T-helper 1 cell (primary cell): ENCODE data around the gene PUS3.

Source experiments
- DNase-seq, 5 donors: peaks; one replicate each; pipeline ENCODE4 v3.0.0-alpha.2; 2012 to 2020

Gene PUS3

GRCh38 chr11:125941619-125942611, 38.9 kb upstream of the PUS3 start:
- DNase-seq, result peak in 3 of 5 donors; percentile 12 to 34 (median 23)

- no peak for DNase-seq
Measured at GRCh38 chr11:125941267-125941618, 38.2 kb upstream of the PUS3 start.

GRCh38 chr11:125940145-125940544, 37.1 kb upstream of the PUS3 start:
- no peak for DNase-seq

GRCh38 chr11:125939081-125939521, 36.1 kb upstream of the PUS3 start:
- no peak for DNase-seq

- peak in 1 of 5 donors; percentile 12 for DNase-seq
Measured at GRCh38 chr11:125938418-125938817, 35.4 kb upstream of the PUS3 start.

DNA sequence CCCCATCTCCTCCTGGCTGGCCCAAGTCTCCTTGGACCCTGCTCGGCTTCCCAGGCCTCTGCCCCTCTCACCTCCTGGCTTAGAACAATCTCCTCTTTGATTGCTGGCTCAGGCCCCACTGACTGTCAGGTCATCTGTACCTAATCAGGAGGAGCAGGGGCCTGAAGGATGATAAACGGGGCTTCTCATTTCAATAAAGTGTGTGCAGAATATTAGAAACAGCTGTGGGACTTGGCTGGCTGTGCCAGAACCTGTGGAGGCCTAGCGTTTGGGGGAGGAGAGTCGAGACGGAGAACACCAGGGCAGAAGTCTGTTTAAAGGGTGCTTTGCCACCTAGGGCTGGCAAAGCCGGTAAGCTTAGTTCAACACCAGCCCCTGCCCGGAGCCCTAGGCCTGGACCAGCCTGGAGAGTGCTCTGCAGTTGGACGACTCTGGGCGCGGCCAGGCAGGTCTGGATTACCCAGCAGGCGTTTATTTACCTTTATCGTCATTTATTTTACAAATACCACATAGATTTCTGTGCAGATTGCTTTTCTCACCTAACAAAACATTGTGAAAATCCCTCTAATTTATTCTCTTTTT, 32.7 kb upstream of the PUS3 start:
- DNase-seq, result no peak

DNA sequence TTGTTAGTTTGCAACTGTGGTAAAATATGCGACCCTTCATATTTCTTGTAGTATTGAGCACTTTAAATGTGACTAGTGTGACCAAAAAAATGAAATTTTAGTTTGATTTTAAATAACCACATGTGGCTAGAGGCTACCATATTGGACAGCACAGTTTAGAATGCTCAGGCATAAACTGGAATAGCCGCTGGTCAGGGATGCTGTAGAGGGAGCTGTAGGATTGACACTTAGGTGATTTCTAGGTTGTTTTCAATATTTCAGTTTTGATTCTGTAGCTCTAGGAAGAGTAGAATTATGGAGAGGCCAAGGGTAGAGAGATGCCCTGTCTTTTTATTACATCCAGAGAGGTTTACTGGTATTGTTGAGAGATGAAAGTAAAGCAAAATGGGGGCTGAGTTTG, 32.0 kb upstream of the PUS3 start:
- no peak for DNase-seq

GRCh38 chr11:125934473-125934872, 31.5 kb upstream of the PUS3 start:
- no peak for DNase-seq

- DNase-seq, result no peak
Measured at GRCh38 chr11:125933030-125933813, 30.2 kb upstream of the PUS3 start.

DNA sequence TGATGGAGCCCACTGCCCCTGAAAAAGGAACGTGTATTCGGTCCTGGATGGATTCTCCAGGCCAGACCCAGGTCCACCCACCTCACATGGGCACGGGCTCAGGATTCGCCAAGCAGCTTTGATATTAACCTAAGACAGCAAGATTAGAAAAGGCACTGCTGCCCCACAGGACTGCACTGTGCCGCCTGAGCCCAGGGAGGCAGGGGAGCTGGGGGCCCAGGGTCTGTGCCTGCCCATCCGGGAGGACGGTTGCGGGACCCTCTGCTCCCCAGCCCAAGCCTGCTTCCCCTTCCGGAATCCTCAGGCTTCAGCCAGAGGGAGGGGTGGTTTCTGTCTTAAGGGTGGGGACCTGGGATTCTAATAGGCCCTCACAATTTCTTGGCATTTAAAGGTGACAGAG, 29.3 kb upstream of the PUS3 start:
- no peak for DNase-seq

DNA sequence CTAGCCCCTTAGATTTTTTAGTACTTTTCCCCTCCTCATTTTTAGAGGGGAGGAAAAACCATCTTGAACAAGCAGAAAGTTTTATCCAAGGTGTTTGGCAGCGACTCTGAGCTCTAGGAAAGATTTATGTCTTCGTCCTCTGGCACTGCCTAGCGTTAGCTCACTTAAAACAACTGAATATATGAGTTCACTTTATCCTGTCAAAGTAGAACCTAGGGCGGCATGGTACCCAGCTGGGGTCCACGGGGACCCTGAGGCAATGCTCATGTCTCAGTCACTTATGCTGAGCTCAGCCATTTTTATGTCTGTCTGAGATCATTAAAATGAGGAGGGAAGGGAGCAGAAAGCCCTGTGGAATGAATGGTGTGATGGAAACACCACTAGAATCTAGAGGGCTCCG, 28.7 kb upstream of the PUS3 start:
- DNase-seq, result no peak

GRCh38 chr11:125931116-125931515, 28.1 kb upstream of the PUS3 start:
- no peak for DNase-seq

DNA sequence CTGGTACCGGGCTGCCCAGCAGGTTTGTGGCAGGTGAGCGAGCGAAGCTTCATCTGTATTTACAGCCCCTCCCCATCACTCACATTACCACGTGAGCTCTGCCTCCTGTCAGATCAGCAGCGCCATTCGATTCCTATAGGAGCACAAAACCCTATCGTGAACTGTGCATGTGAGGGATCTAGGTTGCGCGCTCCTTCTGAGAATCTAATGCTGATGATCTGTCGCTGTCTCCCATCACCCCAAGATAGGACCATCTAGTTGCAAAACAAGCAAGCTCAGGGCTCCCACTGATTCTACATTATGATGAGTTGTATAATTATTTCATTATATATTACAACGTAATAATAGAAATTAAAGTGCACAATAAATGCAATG, 27.1 kb upstream of the PUS3 start:
- DNase-seq, result no peak

DNA sequence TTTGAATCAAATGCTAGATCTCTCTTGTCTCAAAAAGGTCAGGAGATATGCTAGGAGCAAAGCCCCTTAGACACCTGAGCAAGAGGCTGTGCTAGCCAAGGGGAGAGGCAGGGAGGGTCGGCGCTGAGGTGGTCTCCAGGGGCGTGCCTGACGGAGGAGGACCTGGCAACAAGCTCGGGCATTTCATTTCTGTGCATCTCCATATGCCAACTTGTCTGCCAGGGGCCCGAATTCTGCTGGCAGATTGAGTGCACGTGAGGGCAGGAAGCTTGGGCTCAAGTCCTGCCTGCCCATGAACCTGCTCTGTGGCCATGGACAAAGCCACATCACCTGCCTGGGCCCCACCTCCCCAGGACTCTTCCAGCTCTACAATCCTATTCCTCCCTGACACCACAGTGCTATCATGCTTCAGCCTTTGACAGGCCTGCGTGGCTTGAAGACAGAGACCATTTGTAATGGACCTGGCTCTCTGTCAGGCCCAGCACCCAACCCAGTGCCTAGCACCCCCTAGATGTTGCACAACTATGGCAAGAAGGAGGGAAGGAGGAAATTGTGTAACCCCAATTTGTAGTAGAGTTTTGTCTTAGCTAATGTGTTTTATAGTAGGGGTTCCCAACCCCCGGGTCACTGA, 26.6 kb upstream of the PUS3 start:
- no peak for DNase-seq

DNA sequence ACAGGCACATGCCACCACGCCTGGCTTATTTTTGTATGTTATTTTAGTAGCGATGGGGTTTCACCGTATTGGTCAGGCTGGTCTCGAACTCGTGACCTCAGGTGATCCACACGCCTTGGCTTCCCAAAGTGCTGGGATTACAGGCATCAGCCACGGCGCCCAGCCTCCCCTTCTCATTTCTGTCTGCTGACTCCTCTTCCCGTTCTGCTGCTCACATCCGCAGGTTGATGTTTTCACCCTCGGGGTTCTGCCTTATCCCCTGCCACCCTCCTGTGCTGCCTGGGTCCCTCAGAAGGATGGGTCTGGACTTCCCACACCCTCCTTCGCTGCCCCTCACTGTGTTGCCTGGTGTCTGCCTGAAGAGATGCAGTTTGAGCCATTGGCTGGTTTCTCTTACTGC, 23.7 kb upstream of the PUS3 start:
- DNase-seq, result no peak

DNA sequence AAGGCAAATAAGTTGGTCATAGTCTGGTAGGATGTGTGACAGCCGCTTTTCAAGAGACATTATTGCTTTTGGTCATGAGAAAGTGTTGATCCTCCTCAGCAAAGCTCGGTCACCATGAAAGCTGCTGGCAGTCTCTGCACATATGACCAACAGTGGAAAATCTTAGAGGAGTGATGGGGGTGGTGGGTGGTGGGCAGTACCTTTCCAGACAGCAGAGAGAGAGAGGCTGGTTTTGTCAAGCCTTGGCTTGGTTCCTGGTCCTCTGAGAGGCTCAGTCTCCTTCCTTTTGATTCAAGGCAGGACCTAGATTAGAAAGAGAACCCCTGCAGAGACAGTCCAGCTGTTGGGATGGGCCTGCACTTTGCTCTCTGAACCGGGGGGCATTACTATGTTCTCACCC, 22.8 kb upstream of the PUS3 start:
- no peak for DNase-seq

DNA sequence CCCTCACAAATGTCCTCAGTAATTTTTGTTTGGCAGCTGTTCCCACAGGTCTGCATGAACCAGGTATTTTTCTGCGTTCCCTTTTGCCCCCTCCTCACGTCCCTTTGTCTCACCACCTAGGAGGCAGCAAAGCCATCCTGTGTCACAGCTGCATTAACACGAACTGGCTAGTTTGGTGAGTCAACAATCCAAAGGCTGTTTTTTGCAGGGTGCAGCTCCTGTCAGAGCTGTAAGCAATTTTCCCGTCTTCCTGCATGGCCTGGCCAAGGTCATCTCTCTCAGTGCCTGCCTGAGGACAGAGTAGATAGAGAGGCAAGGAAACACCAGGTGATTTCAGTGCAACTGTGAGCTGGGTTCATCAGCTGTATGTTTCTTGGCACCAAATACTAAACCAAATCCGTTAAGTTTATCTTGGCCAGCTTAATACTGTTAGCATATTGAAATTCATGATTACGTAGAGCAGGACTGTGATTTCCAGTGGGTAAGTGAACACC, 22.3 kb upstream of the PUS3 start:
- no peak for DNase-seq

- DNase-seq, result no peak
Measured at GRCh38 chr11:125924384-125925007, 21.5 kb upstream of the PUS3 start.

- no peak for DNase-seq
Measured at GRCh38 chr11:125923633-125924032, 20.6 kb upstream of the PUS3 start.

- peak in 3 of 5 donors; percentile 17 to 58 (median 40) for DNase-seq
Measured at GRCh38 chr11:125923012-125923579, 20.1 kb upstream of the PUS3 start.

DNA sequence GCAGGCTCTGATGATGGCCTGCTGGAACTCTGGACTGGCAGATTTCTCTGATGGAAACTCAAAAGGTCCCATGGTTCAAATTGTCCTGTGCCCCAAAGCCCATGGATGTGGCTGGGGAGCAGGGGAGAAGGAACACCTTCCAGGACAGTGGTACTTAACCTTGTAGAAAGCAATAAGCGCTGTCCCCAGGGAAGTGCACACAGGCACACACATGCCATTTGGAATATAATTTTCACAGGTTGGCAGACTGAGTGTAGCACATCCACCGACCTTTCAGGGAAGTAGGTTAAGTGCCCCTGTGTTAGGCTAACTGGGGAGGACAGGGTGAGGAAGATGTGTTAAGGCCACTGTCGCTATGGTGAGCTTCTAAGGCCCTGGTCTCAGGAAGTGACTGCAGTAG, 19.1 kb upstream of the PUS3 start:
- DNase-seq, result no peak

GRCh38 chr11:125921042-125921441, 18.0 kb upstream of the PUS3 start:
- DNase-seq, result no peak
